ENCODE measurements around the gene BABAM2. TPM values are rescaled to one million over a fixed set of nuclear protein-coding genes. Genes with fewer than 3 reads are reported as not detected.

BABAM2 gene
- total RNA-seq, 1 experiment from 2014 or later, result 27.1 TPM

- H3K79me2 ChIP-seq (ENCODE audit: insufficient read depth, low read length), result 0 out of 2 replicates have a peak, but pooled peaks cover 1% of the 10 kb centered on the region
- Mint-ChIP-seq H3K27me3 (ENCODE audit: low read depth) (no peaks in the 10 kb centered on the region; the same call in none of the 2 replicates), H3K4me3 (no peak overlapping the region), H3K27ac (no peak overlapping the region), H3K36me3 (ENCODE audit: insufficient read depth in 1 of 3, low read depth in 3 of 3) (no peaks in the 10 kb centered on the region), H3K9me3 (no peaks in the 10 kb centered on the region), H3K4me1 (no peaks in the 10 kb centered on the region; a peak in 1 of 4 replicates)
- no peak overlapping the region for H3T11ph ChIP-seq (ENCODE audit: low read length)
- H3K79me1 ChIP-seq (ENCODE audit: insufficient read depth, low read depth, low read length, poor library complexity, severe bottlenecking), result no peaks in the 10 kb centered on the region
- H3K4me1 ChIP-seq (ENCODE audit: insufficient read depth, low read length), result no peaks in the 10 kb centered on the region
- H2BK120ac ChIP-seq (ENCODE audit: low read depth, low read length, poor library complexity, severe bottlenecking), result no peak overlapping the region
- H2AK5ac ChIP-seq (ENCODE audit: insufficient read length, low read length), result no peak overlapping the region
- no peak overlapping the region for H3K4me2 ChIP-seq (ENCODE audit: insufficient read depth, insufficient read length, low read length)
- no peak overlapping the region for H3K9ac ChIP-seq (ENCODE audit: extremely low read depth, insufficient read length, low read length)
- H3K18ac ChIP-seq (ENCODE audit: insufficient read length, low read depth, low read length), result no peak overlapping the region
- H2BK20ac ChIP-seq (ENCODE audit: low read depth, low read length, poor library complexity, severe bottlenecking), result no peak overlapping the region
- no peak overlapping the region for H4K5ac ChIP-seq (ENCODE audit: insufficient read length, low read depth, low read length)
- no peak overlapping the region for H2AFZ ChIP-seq (ENCODE audit: low read length)
- H3K23me2 ChIP-seq (ENCODE audit: insufficient read length, low read depth, low read length, poor library complexity, severe bottlenecking), result no peaks in the 10 kb centered on the region
- no peak overlapping the region for H2BK5ac ChIP-seq (ENCODE audit: insufficient read length, low read length)
- no peak overlapping the region for H3K27ac ChIP-seq (ENCODE audit: insufficient read length, low read depth, low read length)
- no peak overlapping the region for H3K14ac ChIP-seq (ENCODE audit: insufficient read depth, low read length)
- no peaks in the 10 kb centered on the region for H3K27me3 ChIP-seq (ENCODE audit: insufficient read depth, low read length)
- H4K20me1 ChIP-seq (ENCODE audit: control insufficient read depth, insufficient read depth, insufficient read length), result no peaks in the 10 kb centered on the region
- H3K56ac ChIP-seq (ENCODE audit: insufficient read length, low read depth, low read length), result no peak overlapping the region
- no peak overlapping the region for H4K8ac ChIP-seq (replicated peaks; ENCODE audit: insufficient read length, low read depth, low read length)
- TF ChIP-seq, protein P1, sequence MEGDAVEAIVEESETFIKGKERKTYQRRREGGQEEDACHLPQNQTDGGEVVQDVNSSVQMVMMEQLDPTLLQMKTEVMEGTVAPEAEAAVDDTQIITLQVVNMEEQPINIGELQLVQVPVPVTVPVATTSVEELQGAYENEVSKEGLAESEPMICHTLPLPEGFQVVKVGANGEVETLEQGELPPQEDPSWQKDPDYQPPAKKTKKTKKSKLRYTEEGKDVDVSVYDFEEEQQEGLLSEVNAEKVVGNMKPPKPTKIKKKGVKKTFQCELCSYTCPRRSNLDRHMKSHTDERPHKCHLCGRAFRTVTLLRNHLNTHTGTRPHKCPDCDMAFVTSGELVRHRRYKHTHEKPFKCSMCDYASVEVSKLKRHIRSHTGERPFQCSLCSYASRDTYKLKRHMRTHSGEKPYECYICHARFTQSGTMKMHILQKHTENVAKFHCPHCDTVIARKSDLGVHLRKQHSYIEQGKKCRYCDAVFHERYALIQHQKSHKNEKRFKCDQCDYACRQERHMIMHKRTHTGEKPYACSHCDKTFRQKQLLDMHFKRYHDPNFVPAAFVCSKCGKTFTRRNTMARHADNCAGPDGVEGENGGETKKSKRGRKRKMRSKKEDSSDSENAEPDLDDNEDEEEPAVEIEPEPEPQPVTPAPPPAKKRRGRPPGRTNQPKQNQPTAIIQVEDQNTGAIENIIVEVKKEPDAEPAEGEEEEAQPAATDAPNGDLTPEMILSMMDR (conservative IDR thresholded peaks at IDR 0.05), result no peak
- H3K4ac ChIP-seq (ENCODE audit: low read depth, low read length), result no peak overlapping the region
- no peak overlapping the region for H3K23ac ChIP-seq (ENCODE audit: insufficient read length, low read depth, low read length)
- H2BK12ac ChIP-seq (ENCODE audit: insufficient read length, low read depth, low read length), result no peak overlapping the region
- no CpG with 5 or more reads among the region's 4 CpGs for WGBS (ENCODE audit: extremely low coverage, insufficient read length, low lambda C conversion rate)
- H4K91ac ChIP-seq (ENCODE audit: insufficient read length, low read depth, low read length), result no peak overlapping the region
- no peak overlapping the region for H2BK15ac ChIP-seq (ENCODE audit: low read depth, low read length)
- no peaks in the 10 kb centered on the region for H3K9me3 ChIP-seq (ENCODE audit: control insufficient read depth, low read depth, low read length)
- DNase-seq, result no peak
Measured at GRCh38 chr2:27960237-27960912, 69.8 kb downstream of the BABAM2 start.

Measured in H9 (cell line).